IMR-90 (cell line): ENCODE data around the gene MGA. TPM values are rescaled to one million over a fixed set of nuclear protein-coding genes. Genes with fewer than 3 reads are reported as not detected.

ENCODE experiments used
- ATAC-seq: fragments of 200-7000 bp; cut with Tn5 transposase; 2 replicates; pipeline ENCODE4 v1.9.1; 2020; ENCODE audit warnings: low read depth, mild to moderate bottlenecking, moderate library complexity
- BruUV-seq: library from RNA; stranded (reverse); fragments of 400-500 nt; replicated peaks from 2 replicates; lab custom pipeline; 2021; lab: Mats Ljungman, UMichigan
- CTCF ChIA-PET: fragments of 300-600 bp; formaldehyde crosslinking; extraction: SDS; loops from one replicate; lab custom pipeline; 2021; ENCODE audit warnings: antibody characterized with exemption; lab: Yijun Ruan, JAX
- POLR2A ChIA-PET: fragments of 300-600 bp; sonication (Branson Sonifier 250); formaldehyde crosslinking; loops from one replicate; lab custom pipeline; 2022; ENCODE audit warnings: antibody characterized with exemption; ENCODE audit not compliant: unreplicated experiment; lab: Charles Lee
- DNase-seq: peaks from one replicate; pipeline ENCODE4 v3.0.0; 2013
- H2AFZ ChIP-seq: replicated peaks from 2 replicates; pipeline ENCODE3; 2013; ENCODE audit warnings: low read length, mild to moderate bottlenecking; ENCODE audit not compliant: poor library complexity
- H2AK5ac ChIP-seq: 2 replicates; pipeline ENCODE4 v1.6.1; 2013; ENCODE audit warnings: low read depth, low read length, inconsistent platforms
- H2AK9ac ChIP-seq: replicated peaks from 2 replicates; pipeline ENCODE3; 2013; ENCODE audit warnings: mild to moderate bottlenecking, low read depth, low read length, moderate library complexity; ENCODE audit not compliant: poor library complexity
- H2BK120ac ChIP-seq: 2 replicates; pipeline ENCODE4 v1.6.1; 2013; ENCODE audit warnings: low read depth, low read length, inconsistent platforms
- H2BK15ac ChIP-seq: 3 replicates; pipeline ENCODE4 v1.6.1; 2013; ENCODE audit warnings: low read depth, low read length, inconsistent platforms
- H2BK20ac ChIP-seq: 2 replicates; pipeline ENCODE4 v1.6.1; 2013; ENCODE audit warnings: low read depth, mild to moderate bottlenecking, inconsistent platforms, low read length, moderate library complexity
- H2BK5ac ChIP-seq: 2 replicates; pipeline ENCODE4 v1.6.1; 2013; ENCODE audit warnings: mild to moderate bottlenecking, low read depth, low read length, inconsistent platforms; ENCODE audit not compliant: poor library complexity, severe bottlenecking
- H3K14ac ChIP-seq: replicated peaks from 2 replicates; pipeline ENCODE4 v1.6.1; 2013; ENCODE audit warnings: low read depth, low read length, inconsistent platforms
- H3K18ac ChIP-seq: 2 replicates; pipeline ENCODE4 v1.6.1; 2013; ENCODE audit warnings: low read depth, low read length, control low read depth
- H3K23ac ChIP-seq: 2 replicates; pipeline ENCODE4 v1.6.1; 2013; ENCODE audit warnings: low read depth, low read length, inconsistent platforms
- H3K27ac ChIP-seq: 2 replicates; pipeline ENCODE4 v1.5.1; 2013; ENCODE audit warnings: mild to moderate bottlenecking, control low read depth, low read length; ENCODE audit not compliant: insufficient read depth
- H3K27me3 ChIP-seq: 2 replicates; pipeline ENCODE4 v1.6.1; 2013; ENCODE audit warnings: low read length; ENCODE audit not compliant: control insufficient read depth, insufficient read depth
- H3K36me3 ChIP-seq: 2 replicates; pipeline ENCODE4 v1.6.1; 2013; ENCODE audit warnings: low read length, mixed read lengths; ENCODE audit not compliant: control insufficient read depth, insufficient read depth
- H3K4ac ChIP-seq: 2 replicates; pipeline ENCODE4 v1.6.1; 2013; ENCODE audit warnings: low read depth, low read length, inconsistent platforms
- H3K4me1 ChIP-seq: 2 replicates; pipeline ENCODE4 v1.6.1; 2013; ENCODE audit warnings: low read length, mixed read lengths; ENCODE audit not compliant: control insufficient read depth, insufficient read depth
- H3K4me2 ChIP-seq: 2 replicates; pipeline ENCODE4 v1.6.1; 2013; ENCODE audit warnings: low read depth, mild to moderate bottlenecking, control low read depth, low read length, moderate library complexity
- H3K4me3 ChIP-seq: 2 replicates; pipeline ENCODE4 v1.5.1; 2013; ENCODE audit warnings: low read depth, mild to moderate bottlenecking, control low read depth, low read length, moderate library complexity; ENCODE audit not compliant: insufficient read depth
- H3K56ac ChIP-seq: 2 replicates; pipeline ENCODE4 v1.6.1; 2013; ENCODE audit warnings: low read length, inconsistent platforms; ENCODE audit not compliant: insufficient read depth; ENCODE audit errors: extremely low read depth
- H3K79me1 ChIP-seq, 2 experiments: 2 replicates each; pipeline ENCODE4 v1.6.1; 2013; ENCODE audit warnings: low read length in 2 of 2, inconsistent platforms in 1 of 2, low read depth in 1 of 2
- H3K9ac ChIP-seq: 2 replicates; pipeline ENCODE4 v1.6.1; 2013; ENCODE audit warnings: low read depth, low read length, control low read depth
- H3K9me1 ChIP-seq: 2 replicates; pipeline ENCODE4 v1.6.1; 2013; ENCODE audit warnings: low read length, inconsistent platforms; ENCODE audit not compliant: insufficient read depth
- H3K9me3 ChIP-seq: 2 replicates; pipeline ENCODE4 v1.6.1; 2013; ENCODE audit warnings: low read length; ENCODE audit not compliant: control insufficient read depth, insufficient read depth
- H4K20me1 ChIP-seq: 2 replicates; pipeline ENCODE4 v1.6.1; 2013; ENCODE audit warnings: low read length, inconsistent platforms; ENCODE audit not compliant: insufficient read depth
- H4K5ac ChIP-seq: 2 replicates; pipeline ENCODE4 v1.6.1; 2013; ENCODE audit warnings: mild to moderate bottlenecking, low read depth, low read length, control low read depth
- H4K8ac ChIP-seq, 2 experiments: 2 replicates each; pipeline ENCODE4 v1.6.1; 2013; ENCODE audit warnings: low read depth in 2 of 2, low read length in 2 of 2, control low read depth in 1 of 2, inconsistent platforms in 1 of 2
- H4K91ac ChIP-seq: 2 replicates; pipeline ENCODE4 v1.6.1; 2013; ENCODE audit warnings: low read depth, low read length, inconsistent platforms; ENCODE audit not compliant: insufficient read depth
- BHLHE40 ChIP-seq: fragments of 150-350 bp; IDR thresholded peaks from 2 replicates; pipeline ENCODE4 v1.6.1; 2016; ENCODE audit warnings: mild to moderate bottlenecking, low read depth, low read length
- MAZ ChIP-seq: IDR thresholded peaks from 2 replicates; pipeline ENCODE4 v1.6.1; 2012; ENCODE audit warnings: low read depth, mild to moderate bottlenecking, low read length, improper control_type of control experiment, moderate library complexity, borderline replicate concordance
- POLR2A ChIP-seq: IDR thresholded peaks from 2 replicates; pipeline ENCODE4 v1.6.1; 2012; ENCODE audit warnings: mild to moderate bottlenecking, low read depth, low read length
- RCOR1 ChIP-seq: IDR thresholded peaks from 2 replicates; pipeline ENCODE4 v1.6.1; 2012; ENCODE audit warnings: mild to moderate bottlenecking, low read length, improper control_type of control experiment; ENCODE audit not compliant: insufficient replicate concordance
- RFX5 ChIP-seq: IDR thresholded peaks from 2 replicates; pipeline ENCODE4 v1.8.0; 2012; ENCODE audit warnings: low read depth, mild to moderate bottlenecking, low read length, moderate library complexity
- SMC3 ChIP-seq: fragments of 150-350 bp; IDR thresholded peaks from 2 replicates; pipeline ENCODE4 v1.6.1; 2016; ENCODE audit warnings: low read depth, mild to moderate bottlenecking, antibody characterized with exemption, low read length, moderate library complexity
- WGBS, 2 experiments: methylation state at CpG; one replicate each; pipeline versions ENCODE4 v1.1.5 to v1.1.7; 2013; ENCODE audit warnings: missing lambda C conversion rate in 2 of 2; ENCODE audit not compliant: insufficient read length in 1 of 2; ENCODE audit errors: extremely low coverage in 2 of 2; 5-methylcytosine and 5-hydroxymethylcytosine counted together
- dilution Hi-C: fragments of 300-500 bp; cut with HindIII; formaldehyde crosslinking; loops from one replicate; pipeline ENCODE4 v1.14.3; 2018; ENCODE audit warnings: low sequenced_read_pairs; ENCODE audit not compliant: unreplicated experiment
- in situ Hi-C: fragments of 300-500 bp; cut with MboI; formaldehyde crosslinking; loops from 3 replicates; pipeline ENCODE4 v1.14.3; 2019; ENCODE audit warnings: low sequenced_read_pairs, inconsistent platforms, mixed read lengths
- intact Hi-C: fragments of 100-400 bp; cut with micrococcal nuclease; formaldehyde crosslinking; loops from 2 replicates; pipeline ENCODE4 v1.10.0; 2022
- polyA plus RNA-seq, 3 experiments: library from polyadenylated mRNA; depleted of rRNA; stranded (reverse); fragments of >200 nt; gene quantifications; 2 replicates each; pipeline ENCODE4 v1.2.3, GENCODE V29; 2012; ENCODE audit warnings: low replicate concordance in 1 of 3
- total RNA-seq: library from RNA; depleted of rRNA; stranded (reverse); fragments of >200 nt; gene quantifications from 2 replicates; pipeline ENCODE4 v1.2.3, GENCODE V29; 2012
- TF ChIP-seq, protein P1 (sequence below): fragments of 150-350 bp; IDR thresholded peaks from 2 replicates; pipeline ENCODE4 v1.6.1; 2016; ENCODE audit warnings: low read depth, mild to moderate bottlenecking, low read length, moderate library complexity, borderline replicate concordance
- TF ChIP-seq, protein P2 (sequence below): fragments of 150-350 bp; IDR thresholded peaks from 2 replicates; pipeline ENCODE4 v1.6.1; 2017; ENCODE audit warnings: mild to moderate bottlenecking, antibody characterized with exemption, low read length, low read depth

MGA gene
- total and polyA plus RNA-seq, 2 of the 4 experiments (the other 2 are of a cell fraction), result 3.2 to 38.0 TPM

DNA sequence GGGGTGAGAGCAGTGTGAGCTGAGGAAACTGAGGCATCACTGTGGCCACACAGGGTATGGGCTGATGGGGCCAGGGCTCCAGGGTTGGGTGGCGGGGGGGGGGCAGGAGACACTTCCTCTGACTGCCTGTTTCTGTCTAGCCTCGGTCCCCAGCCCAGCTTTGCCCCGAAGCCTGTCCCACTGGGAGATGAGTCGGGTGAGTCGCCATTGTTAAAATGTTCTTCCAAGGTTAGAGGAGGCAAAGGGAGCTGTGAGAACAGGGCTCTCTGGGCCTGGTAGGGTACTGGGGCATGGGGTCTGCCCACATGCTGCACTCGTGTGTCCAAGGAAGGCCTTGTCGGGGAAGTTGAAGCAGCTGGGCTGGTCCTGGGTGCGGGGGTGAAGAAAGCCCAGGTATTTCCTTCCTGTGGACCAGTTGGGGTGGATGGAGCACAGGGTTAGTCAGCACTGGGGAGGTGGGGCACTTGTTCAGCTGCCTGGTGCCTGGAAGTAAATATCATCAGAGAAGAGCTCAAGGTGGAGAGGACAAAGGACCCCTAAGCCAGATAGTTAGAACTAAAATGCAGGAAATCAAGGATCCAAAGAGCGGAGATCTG, 159.3 kb downstream of the MGA start:
- no peak overlapping the region for H3K14ac ChIP-seq
- no peak overlapping the region for H4K8ac ChIP-seq
- BruUV-seq, result no TSS peak
- POLR2A ChIA-PET, result no interaction called here
- H2BK120ac ChIP-seq, result no peak overlapping the region
- H3K79me1 ChIP-seq, result peaks cover 0 to 2% of the 10 kb centered on the region in 2 experiments; a peak in 1 of 4 replicates
- no peak overlapping the region for H2AFZ ChIP-seq
- TF ChIP-seq SMC3, result no peak
- no peak for TF ChIP-seq POLR2A
- TF ChIP-seq MAZ, result no peak
- TF ChIP-seq RFX5, result no peak
- no peak for TF ChIP-seq BHLHE40
- TF ChIP-seq, protein P1, sequence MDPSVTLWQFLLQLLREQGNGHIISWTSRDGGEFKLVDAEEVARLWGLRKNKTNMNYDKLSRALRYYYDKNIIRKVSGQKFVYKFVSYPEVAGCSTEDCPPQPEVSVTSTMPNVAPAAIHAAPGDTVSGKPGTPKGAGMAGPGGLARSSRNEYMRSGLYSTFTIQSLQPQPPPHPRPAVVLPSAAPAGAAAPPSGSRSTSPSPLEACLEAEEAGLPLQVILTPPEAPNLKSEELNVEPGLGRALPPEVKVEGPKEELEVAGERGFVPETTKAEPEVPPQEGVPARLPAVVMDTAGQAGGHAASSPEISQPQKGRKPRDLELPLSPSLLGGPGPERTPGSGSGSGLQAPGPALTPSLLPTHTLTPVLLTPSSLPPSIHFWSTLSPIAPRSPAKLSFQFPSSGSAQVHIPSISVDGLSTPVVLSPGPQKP, result no peak
- TF ChIP-seq, protein P2, sequence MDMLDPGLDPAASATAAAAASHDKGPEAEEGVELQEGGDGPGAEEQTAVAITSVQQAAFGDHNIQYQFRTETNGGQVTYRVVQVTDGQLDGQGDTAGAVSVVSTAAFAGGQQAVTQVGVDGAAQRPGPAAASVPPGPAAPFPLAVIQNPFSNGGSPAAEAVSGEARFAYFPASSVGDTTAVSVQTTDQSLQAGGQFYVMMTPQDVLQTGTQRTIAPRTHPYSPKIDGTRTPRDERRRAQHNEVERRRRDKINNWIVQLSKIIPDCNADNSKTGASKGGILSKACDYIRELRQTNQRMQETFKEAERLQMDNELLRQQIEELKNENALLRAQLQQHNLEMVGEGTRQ, result no peak
- TF ChIP-seq RCOR1, result no peak
- no peak overlapping the region for H3K4ac ChIP-seq
- peaks cover 74% of the 10 kb centered on the region for H3K36me3 ChIP-seq
- H3K27me3 ChIP-seq, result no peaks in the 10 kb centered on the region
- H4K20me1 ChIP-seq, result no peaks in the 10 kb centered on the region
- WGBS, 2 experiments, result 100% methylated on average over 1 of the region's 9 CpGs; no CpG with 5 or more reads in 1 of the 2 experiments
- H2BK5ac ChIP-seq, result no peak overlapping the region
- no peaks in the 10 kb centered on the region for H3K9me3 ChIP-seq
- DNase-seq, result no peak
- no peak overlapping the region for H3K18ac ChIP-seq
- no peak overlapping the region for H4K5ac ChIP-seq
- H2AK5ac ChIP-seq, result no peak overlapping the region
- H3K4me2 ChIP-seq, result no peak overlapping the region
- no peaks in the 10 kb centered on the region for H3K4me1 ChIP-seq
- H3K27ac ChIP-seq, result no peak overlapping the region
- in situ Hi-C loops, result no loop called here
- no peak for ATAC-seq
- H2BK15ac ChIP-seq, result no peak overlapping the region
- no peak overlapping the region for H3K56ac ChIP-seq
- dilution Hi-C loops, result no loop called here
- no peak overlapping the region for H2AK9ac ChIP-seq
- no peaks in the 10 kb centered on the region for H3K9me1 ChIP-seq
- H3K9ac ChIP-seq, result no peak overlapping the region
- H2BK20ac ChIP-seq, result no peak overlapping the region
- no peak overlapping the region for H3K4me3 ChIP-seq
- intact Hi-C loops, result loop anchor here (10.0 kb wide), 1 partner anchor 355 kb away; no protein-coding TSS in a partner anchor
- H3K23ac ChIP-seq, result no peak overlapping the region
- no peak overlapping the region for H4K91ac ChIP-seq
- CTCF ChIA-PET, result no interaction called here
